GM19397 (cell line): ENCODE results near the gene ZNF275.
"Not testable (repeated sequence)": the region's sequence is repeated elsewhere in the genome, so short reads cannot be mapped to it uniquely, and the experiment has no call there.

ENCODE experiments used
- ATAC-seq: cut with Tn5 transposase; IDR thresholded peaks from one replicate; pipeline ENCODE4 v1.9.1; 2021; ENCODE audit warnings: mild to moderate bottlenecking, moderate library complexity; ENCODE audit not compliant: unreplicated experiment

ZNF275 gene

GRCh38 chrX:153386097-153386496, 52.1 kb downstream of the ZNF275 start:
- ATAC-seq: no peak

- no peak for ATAC-seq
These were observed 53.4 kb downstream of the ZNF275 start for GRCh38 chrX:153387345-153387744.

GRCh38 chrX:153387987-153388721, 54.2 kb downstream of the ZNF275 start:
- ATAC-seq: no peak

- ATAC-seq: no peak
These were observed 54.9 kb downstream of the ZNF275 start for GRCh38 chrX:153388722-153389459.

- not testable (repeated sequence) for ATAC-seq
These were observed 55.5 kb downstream of the ZNF275 start for GRCh38 chrX:153389460-153389768.

- no peak for ATAC-seq
These were observed 58.8 kb downstream of the ZNF275 start for GRCh38 chrX:153392642-153393321.

GRCh38 chrX:153394612-153395011, 60.7 kb downstream of the ZNF275 start:
- ATAC-seq: no peak

GRCh38 chrX:153395613-153396319, 61.8 kb downstream of the ZNF275 start:
- ATAC-seq: no peak

GRCh38 chrX:153396320-153397195, 62.6 kb downstream of the ZNF275 start:
- ATAC-seq: no peak

GRCh38 chrX:153397256-153397960, 63.5 kb downstream of the ZNF275 start:
- no peak for ATAC-seq

GRCh38 chrX:153398275-153398960, 64.5 kb downstream of the ZNF275 start:
- no peak for ATAC-seq

GRCh38 chrX:153400146-153401132, 66.5 kb downstream of the ZNF275 start:
- no peak for ATAC-seq

- no peak for ATAC-seq
These were observed 67.3 kb downstream of the ZNF275 start, which contains the start of gene PNMA6E for GRCh38 chrX:153401133-153401764. Gene PNMA6E, minus strand, starts transcription at chrX:153401350. Its CDS starts 2,501 bp downstream, at chrX:153398849.
